ENCODE results near the gene CSTF1.

Gene CSTF1

DNA sequence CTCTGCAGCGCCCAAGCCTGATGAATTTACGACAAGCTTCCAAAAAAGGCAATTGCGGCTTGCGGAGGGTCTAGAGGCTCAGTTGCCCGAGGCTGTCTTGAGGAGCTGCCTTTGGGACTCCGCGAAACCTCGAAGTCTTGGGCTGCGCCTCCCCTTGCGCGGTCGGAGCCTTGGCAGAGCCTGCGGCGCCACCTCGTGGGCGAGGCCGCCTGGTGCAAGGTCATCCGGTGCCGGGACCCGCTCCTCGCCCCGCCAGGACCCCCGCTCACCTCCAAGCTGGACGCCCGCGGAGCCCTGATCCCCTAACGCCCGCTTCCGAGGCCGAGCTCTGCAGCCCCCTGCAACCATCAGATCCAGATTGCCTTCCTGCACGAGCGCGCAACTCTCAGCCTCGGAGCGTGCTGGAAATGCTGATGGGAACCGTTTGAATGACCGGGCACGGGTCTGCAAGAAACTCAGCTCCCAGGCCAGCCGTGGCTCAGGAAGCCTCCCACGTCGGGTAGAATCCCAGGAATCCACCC is 48.5 kb upstream of the CSTF1 start:
- peak; percentile 95 for ATAC-seq
- TF ChIP-seq ARNTL (CRISPR knock-in tag; IDR thresholded peaks at IDR 0.05; ENCODE audit: borderline replicate concordance, low read depth) (no peak), ZNF70 (CRISPR knock-in tag; IDR thresholded peaks at IDR 0.05) (no peak), ZFP30 (CRISPR knock-in tag; IDR thresholded peaks at IDR 0.05) (no peak), ZC3H10 (CRISPR knock-in tag; IDR thresholded peaks at IDR 0.05) (no peak), PPARA (CRISPR knock-in tag; IDR thresholded peaks at IDR 0.05; ENCODE audit: borderline replicate concordance) (no peak), ZFP3 (CRISPR knock-in tag; IDR thresholded peaks at IDR 0.05) (no peak), CSDC2 (CRISPR knock-in tag; IDR thresholded peaks at IDR 0.05) (no peak), GLIS3 (CRISPR knock-in tag; IDR thresholded peaks at IDR 0.05) (no peak)
- TF ChIP-seq, protein P1, sequence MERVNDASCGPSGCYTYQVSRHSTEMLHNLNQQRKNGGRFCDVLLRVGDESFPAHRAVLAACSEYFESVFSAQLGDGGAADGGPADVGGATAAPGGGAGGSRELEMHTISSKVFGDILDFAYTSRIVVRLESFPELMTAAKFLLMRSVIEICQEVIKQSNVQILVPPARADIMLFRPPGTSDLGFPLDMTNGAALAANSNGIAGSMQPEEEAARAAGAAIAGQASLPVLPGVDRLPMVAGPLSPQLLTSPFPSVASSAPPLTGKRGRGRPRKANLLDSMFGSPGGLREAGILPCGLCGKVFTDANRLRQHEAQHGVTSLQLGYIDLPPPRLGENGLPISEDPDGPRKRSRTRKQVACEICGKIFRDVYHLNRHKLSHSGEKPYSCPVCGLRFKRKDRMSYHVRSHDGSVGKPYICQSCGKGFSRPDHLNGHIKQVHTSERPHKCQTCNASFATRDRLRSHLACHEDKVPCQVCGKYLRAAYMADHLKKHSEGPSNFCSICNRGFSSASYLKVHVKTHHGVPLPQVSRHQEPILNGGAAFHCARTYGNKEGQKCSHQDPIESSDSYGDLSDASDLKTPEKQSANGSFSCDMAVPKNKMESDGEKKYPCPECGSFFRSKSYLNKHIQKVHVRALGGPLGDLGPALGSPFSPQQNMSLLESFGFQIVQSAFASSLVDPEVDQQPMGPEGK (CRISPR knock-in tag; IDR thresholded peaks at IDR 0.05; ENCODE audit: borderline replicate concordance), result no peak
- TF ChIP-seq, protein P2, sequence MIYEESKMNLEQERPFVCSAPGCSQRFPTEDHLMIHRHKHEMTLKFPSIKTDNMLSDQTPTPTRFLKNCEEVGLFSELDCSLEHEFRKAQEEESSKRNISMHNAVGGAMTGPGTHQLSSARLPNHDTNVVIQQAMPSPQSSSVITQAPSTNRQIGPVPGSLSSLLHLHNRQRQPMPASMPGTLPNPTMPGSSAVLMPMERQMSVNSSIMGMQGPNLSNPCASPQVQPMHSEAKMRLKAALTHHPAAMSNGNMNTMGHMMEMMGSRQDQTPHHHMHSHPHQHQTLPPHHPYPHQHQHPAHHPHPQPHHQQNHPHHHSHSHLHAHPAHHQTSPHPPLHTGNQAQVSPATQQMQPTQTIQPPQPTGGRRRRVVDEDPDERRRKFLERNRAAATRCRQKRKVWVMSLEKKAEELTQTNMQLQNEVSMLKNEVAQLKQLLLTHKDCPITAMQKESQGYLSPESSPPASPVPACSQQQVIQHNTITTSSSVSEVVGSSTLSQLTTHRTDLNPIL (CRISPR knock-in tag; IDR thresholded peaks at IDR 0.05; ENCODE audit: low read depth), result no peak

DNA sequence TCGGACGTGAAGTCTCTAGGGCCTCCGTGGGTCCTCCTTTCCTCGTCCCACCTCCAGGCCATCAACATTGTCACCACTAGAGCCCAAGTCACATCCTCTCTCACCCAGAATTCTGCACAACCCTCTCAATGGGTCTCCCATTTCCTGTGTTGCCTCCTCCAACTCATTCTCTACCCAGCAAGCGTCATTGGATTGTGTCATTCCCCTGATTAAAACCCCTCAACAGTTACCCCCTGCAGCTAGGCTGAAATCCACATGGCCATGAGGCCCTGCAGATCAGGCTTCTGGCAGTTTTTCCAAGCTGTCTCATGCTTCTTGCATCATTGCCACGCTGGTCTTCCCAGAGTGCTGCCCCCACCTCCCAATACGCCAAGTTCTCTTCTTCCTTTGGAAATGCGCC is 46.5 kb upstream of the CSTF1 start:
- ATAC-seq, result no peak
- no peak for TF ChIP-seq SNAI2 (CRISPR knock-in tag; IDR thresholded peaks at IDR 0.05)
- no peak for TF ChIP-seq ZC3H10 (CRISPR knock-in tag; IDR thresholded peaks at IDR 0.05)
- TF ChIP-seq, protein P3, sequence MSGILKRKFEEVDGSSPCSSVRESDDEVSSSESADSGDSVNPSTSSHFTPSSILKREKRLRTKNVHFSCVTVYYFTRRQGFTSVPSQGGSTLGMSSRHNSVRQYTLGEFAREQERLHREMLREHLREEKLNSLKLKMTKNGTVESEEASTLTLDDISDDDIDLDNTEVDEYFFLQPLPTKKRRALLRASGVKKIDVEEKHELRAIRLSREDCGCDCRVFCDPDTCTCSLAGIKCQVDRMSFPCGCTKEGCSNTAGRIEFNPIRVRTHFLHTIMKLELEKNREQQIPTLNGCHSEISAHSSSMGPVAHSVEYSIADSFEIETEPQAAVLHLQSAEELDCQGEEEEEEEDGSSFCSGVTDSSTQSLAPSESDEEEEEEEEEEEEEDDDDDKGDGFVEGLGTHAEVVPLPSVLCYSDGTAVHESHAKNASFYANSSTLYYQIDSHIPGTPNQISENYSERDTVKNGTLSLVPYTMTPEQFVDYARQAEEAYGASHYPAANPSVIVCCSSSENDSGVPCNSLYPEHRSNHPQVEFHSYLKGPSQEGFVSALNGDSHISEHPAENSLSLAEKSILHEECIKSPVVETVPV (CRISPR knock-in tag; IDR thresholded peaks at IDR 0.05), result no peak
- no peak for TF ChIP-seq ZNF565 (CRISPR knock-in tag; conservative IDR thresholded peaks at IDR 0.05; ENCODE audit: low read depth)
- TF ChIP-seq RARB (CRISPR knock-in tag; IDR thresholded peaks at IDR 0.05), result no peak

DNA sequence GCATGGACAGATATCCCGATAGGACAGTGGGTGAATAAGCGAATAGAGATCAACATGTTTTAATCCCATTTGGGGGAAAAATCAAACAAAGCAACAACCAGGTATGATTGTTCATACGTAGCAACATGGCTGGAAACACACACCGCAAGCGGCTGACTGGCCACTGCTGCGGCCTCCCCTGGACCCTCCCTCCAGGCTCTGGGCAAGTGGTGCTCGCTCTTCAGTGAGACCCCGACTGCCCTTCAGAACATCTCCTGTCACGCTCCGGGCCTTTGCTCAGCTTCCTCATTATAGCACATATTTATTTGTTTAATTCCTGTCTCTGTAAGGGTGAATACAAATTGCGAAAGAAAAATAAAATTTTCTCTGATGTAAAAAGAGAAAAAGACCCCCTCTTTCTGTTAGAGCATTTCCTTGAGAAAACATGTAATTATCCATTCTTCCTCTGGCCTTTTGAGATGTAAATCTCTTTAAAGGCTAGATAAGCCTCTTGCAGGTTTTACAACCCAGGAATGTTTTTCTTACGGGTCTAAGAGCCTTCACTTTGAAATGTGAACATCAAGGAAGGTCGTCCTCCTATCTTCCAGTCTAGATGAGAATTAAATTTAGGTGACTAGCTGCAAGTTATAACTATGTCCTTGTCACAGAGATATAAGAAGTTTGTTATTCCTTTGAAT is 44.7 kb upstream of the CSTF1 start:
- TF ChIP-seq RARB (CRISPR knock-in tag; IDR thresholded peaks at IDR 0.05) (no peak), ZFP3 (CRISPR knock-in tag; IDR thresholded peaks at IDR 0.05) (no peak), ZNF8 (CRISPR knock-in tag; IDR thresholded peaks at IDR 0.05) (no peak), CSDC2 (CRISPR knock-in tag; IDR thresholded peaks at IDR 0.05) (no peak), ISL1 (CRISPR knock-in tag; IDR thresholded peaks at IDR 0.05) (no peak), ARNTL (CRISPR knock-in tag; IDR thresholded peaks at IDR 0.05; ENCODE audit: borderline replicate concordance, low read depth) (no peak), TOX (CRISPR knock-in tag; IDR thresholded peaks at IDR 0.05; ENCODE audit: borderline replicate concordance) (no peak), ZNF565 (CRISPR knock-in tag; conservative IDR thresholded peaks at IDR 0.05; ENCODE audit: low read depth) (no peak), OSR1 (CRISPR knock-in tag; IDR thresholded peaks at IDR 0.05) (no peak), ZNF70 (CRISPR knock-in tag; IDR thresholded peaks at IDR 0.05) (no peak), ZC3H10 (CRISPR knock-in tag; IDR thresholded peaks at IDR 0.05) (no peak)
- ATAC-seq, result no peak

DNA sequence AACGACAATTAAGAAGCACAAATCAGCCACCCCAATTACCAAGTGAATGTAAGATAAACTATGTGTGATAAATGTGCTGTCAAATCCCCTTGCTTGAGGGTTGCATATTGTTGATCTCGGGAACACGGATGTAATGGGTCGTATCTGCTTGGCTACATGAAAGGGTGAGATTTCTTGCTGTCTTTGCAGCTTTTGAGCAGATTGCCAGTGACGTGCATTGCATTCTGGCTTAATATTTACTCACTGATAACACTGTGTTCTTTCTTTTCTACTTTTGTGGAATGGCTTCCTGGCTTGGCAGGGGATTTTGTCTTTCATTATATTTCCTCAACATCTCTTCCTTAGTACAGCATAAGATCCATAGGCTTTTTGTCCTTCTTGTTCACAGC is 44.1 kb upstream of the CSTF1 start:
- ATAC-seq, result no peak
- TF ChIP-seq GLIS3 (CRISPR knock-in tag; IDR thresholded peaks at IDR 0.05), result no peak

DNA sequence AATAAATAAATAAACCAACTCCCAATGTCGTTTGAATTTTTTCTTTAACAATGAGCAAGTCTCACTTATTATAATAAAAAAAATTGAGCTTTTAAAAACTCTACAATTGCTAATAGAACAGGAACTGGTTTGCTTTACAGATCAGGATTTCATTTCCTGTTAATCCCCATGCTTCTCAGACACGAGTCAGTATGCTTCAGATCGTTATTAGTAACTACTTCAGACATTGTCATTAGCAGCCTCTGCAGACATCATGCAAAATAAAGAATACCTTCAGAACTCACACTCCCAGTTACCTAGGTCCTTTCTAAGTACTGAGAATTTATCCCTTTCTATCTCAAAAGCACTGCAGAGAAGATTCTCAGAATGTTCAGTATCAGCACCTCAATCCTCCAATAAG is 43.7 kb upstream of the CSTF1 start:
- ATAC-seq, result no peak
- no peak for TF ChIP-seq ZFP30 (CRISPR knock-in tag; IDR thresholded peaks at IDR 0.05)
- no peak for TF ChIP-seq ARNTL (CRISPR knock-in tag; IDR thresholded peaks at IDR 0.05; ENCODE audit: borderline replicate concordance, low read depth)
- TF ChIP-seq, protein P2 (CRISPR knock-in tag; IDR thresholded peaks at IDR 0.05; ENCODE audit: low read depth), result no peak
- TF ChIP-seq, protein P1 (CRISPR knock-in tag; IDR thresholded peaks at IDR 0.05; ENCODE audit: borderline replicate concordance), result no peak
- TF ChIP-seq, protein P4, sequence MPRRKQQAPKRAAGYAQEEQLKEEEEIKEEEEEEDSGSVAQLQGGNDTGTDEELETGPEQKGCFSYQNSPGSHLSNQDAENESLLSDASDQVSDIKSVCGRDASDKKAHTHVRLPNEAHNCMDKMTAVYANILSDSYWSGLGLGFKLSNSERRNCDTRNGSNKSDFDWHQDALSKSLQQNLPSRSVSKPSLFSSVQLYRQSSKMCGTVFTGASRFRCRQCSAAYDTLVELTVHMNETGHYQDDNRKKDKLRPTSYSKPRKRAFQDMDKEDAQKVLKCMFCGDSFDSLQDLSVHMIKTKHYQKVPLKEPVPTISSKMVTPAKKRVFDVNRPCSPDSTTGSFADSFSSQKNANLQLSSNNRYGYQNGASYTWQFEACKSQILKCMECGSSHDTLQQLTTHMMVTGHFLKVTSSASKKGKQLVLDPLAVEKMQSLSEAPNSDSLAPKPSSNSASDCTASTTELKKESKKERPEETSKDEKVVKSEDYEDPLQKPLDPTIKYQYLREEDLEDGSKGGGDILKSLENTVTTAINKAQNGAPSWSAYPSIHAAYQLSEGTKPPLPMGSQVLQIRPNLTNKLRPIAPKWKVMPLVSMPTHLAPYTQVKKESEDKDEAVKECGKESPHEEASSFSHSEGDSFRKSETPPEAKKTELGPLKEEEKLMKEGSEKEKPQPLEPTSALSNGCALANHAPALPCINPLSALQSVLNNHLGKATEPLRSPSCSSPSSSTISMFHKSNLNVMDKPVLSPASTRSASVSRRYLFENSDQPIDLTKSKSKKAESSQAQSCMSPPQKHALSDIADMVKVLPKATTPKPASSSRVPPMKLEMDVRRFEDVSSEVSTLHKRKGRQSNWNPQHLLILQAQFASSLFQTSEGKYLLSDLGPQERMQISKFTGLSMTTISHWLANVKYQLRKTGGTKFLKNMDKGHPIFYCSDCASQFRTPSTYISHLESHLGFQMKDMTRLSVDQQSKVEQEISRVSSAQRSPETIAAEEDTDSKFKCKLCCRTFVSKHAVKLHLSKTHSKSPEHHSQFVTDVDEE (CRISPR knock-in tag; IDR thresholded peaks at IDR 0.05), result no peak
- TF ChIP-seq BACH2 (CRISPR knock-in tag; IDR thresholded peaks at IDR 0.05; ENCODE audit: borderline replicate concordance), result no peak
- TF ChIP-seq ZNF565 (CRISPR knock-in tag; conservative IDR thresholded peaks at IDR 0.05; ENCODE audit: low read depth), result no peak
- TF ChIP-seq GLIS3 (CRISPR knock-in tag; IDR thresholded peaks at IDR 0.05), result no peak
- TF ChIP-seq PPARA (CRISPR knock-in tag; IDR thresholded peaks at IDR 0.05; ENCODE audit: borderline replicate concordance), result no peak
- TF ChIP-seq SNAI2 (CRISPR knock-in tag; IDR thresholded peaks at IDR 0.05), result no peak
- TF ChIP-seq, protein P3 (CRISPR knock-in tag; IDR thresholded peaks at IDR 0.05), result no peak
